ENCODE results near the gene ETFB. TPM values are rescaled to one million over a fixed set of nuclear protein-coding genes. Genes with fewer than 3 reads are reported as not detected.

Gene ETFB
- total RNA-seq, 2 experiments from 2014 or later: 115 to 130 TPM

GRCh38 chr19:51311351-51312257, 54.6 kb downstream of the ETFB start, which contains the start of gene IGLON5:
TSS of gene IGLON5 (plus strand) at chr19:51311644. CDS start at chr19:51311848, 204 bp downstream.
- H3K27me3 Mint-ChIP-seq: peaks cover 64% of the 10 kb centered on the region
- no peaks in the 10 kb centered on the region for H3K4me1 Mint-ChIP-seq
- peaks cover 17% of the 10 kb centered on the region for H3K9me3 Mint-ChIP-seq
- H3K27ac Mint-ChIP-seq: no peak within 1 kb of the TSS
- H3K36me3 Mint-ChIP-seq: no peaks in the 10 kb centered on the region
- no peak within 1 kb of the TSS for H3K4me3 Mint-ChIP-seq
- DNase-seq: no peak

GRCh38 chr19:51305479-51305878, 60.7 kb downstream of the ETFB start:
- Mint-ChIP-seq H3K4me1 (no peaks in the 10 kb centered on the region), H3K27me3 (peaks cover 60% of the 10 kb centered on the region), H3K4me3 (no peak overlapping the region), H3K27ac (no peak overlapping the region), H3K36me3 (no peaks in the 10 kb centered on the region), H3K9me3 (peaks cover 26% of the 10 kb centered on the region)
- no peak for DNase-seq

- peaks cover 10% of the 10 kb centered on the region for H3K9me3 Mint-ChIP-seq
- H3K36me3 Mint-ChIP-seq: no peaks in the 10 kb centered on the region
- no peak overlapping the region for H3K27ac Mint-ChIP-seq
- DNase-seq: no peak
- peaks cover 35% of the 10 kb centered on the region for H3K27me3 Mint-ChIP-seq
- no peak overlapping the region for H3K4me3 Mint-ChIP-seq
- H3K4me1 Mint-ChIP-seq: no peaks in the 10 kb centered on the region
Measured at GRCh38 chr19:51301266-51301665, 64.9 kb downstream of the ETFB start.

- no peaks in the 10 kb centered on the region for H3K4me1 Mint-ChIP-seq
- no peak for DNase-seq
- H3K9me3 Mint-ChIP-seq: peaks cover under 1% of the 10 kb centered on the region
- no peak overlapping the region for H3K4me3 Mint-ChIP-seq
- no peak overlapping the region for H3K27ac Mint-ChIP-seq
- H3K27me3 Mint-ChIP-seq: peaks cover 28% of the 10 kb centered on the region
- H3K36me3 Mint-ChIP-seq: no peaks in the 10 kb centered on the region
Measured at GRCh38 chr19:51297406-51297805, 68.8 kb downstream of the ETFB start.

- Mint-ChIP-seq H3K9me3 (no peaks in the 10 kb centered on the region), H3K36me3 (no peaks in the 10 kb centered on the region), H3K4me3 (no peak overlapping the region), H3K27ac (no peak overlapping the region), H3K4me1 (no peaks in the 10 kb centered on the region), H3K27me3 (peaks cover 28% of the 10 kb centered on the region)
- DNase-seq: no peak
Measured at GRCh38 chr19:51296336-51297093, 69.7 kb downstream of the ETFB start.

GRCh38 chr19:51295382-51296126, 70.6 kb downstream of the ETFB start:
- H3K36me3 Mint-ChIP-seq: no peaks in the 10 kb centered on the region
- no peaks in the 10 kb centered on the region for H3K4me1 Mint-ChIP-seq
- H3K27me3 Mint-ChIP-seq: peaks cover 28% of the 10 kb centered on the region
- no peak overlapping the region for H3K27ac Mint-ChIP-seq
- no peaks in the 10 kb centered on the region for H3K9me3 Mint-ChIP-seq
- no peak overlapping the region for H3K4me3 Mint-ChIP-seq
- DNase-seq: no peak

Other genes with a start within 250 kb of the ETFB start
- gene SIGLEC9, start 241.5 kb downstream of the ETFB start, total RNA-seq: 1 to 10 TPM; 1.3 to 1.6 TPM
- gene SIGLEC7, start 224.1 kb downstream of the ETFB start, total RNA-seq: not detected
- gene CD33, start 141.3 kb downstream of the ETFB start, total RNA-seq: under 1 TPM; 0.24 to 0.62 TPM
- not detected for gene SIGLECL1, start 115.3 kb downstream of the ETFB start, total RNA-seq
- under 1 TPM; 0.12 to 0.18 TPM for gene IGLON5, start 54.7 kb downstream of the ETFB start, total RNA-seq
- gene VSIG10L, start 24.2 kb downstream of the ETFB start, total RNA-seq: 1 to 10 TPM; 1.3 to 1.6 TPM
- gene CLDND2, start 2.6 kb upstream of the ETFB start, total RNA-seq: 1 to 10 TPM; 2.0 to 3.8 TPM
- 10 to 100 TPM; 85.3 to 91.9 TPM for gene NKG7, start 6.3 kb upstream of the ETFB start, total RNA-seq
- not detected for gene LIM2, start 21.6 kb upstream of the ETFB start, total RNA-seq
- under 1 TPM in 1 of 2 experiments, not detected in 1; 0.39 TPM for gene C19orf84, start 24.2 kb upstream of the ETFB start, total RNA-seq
- not detected for gene SIGLEC10, start 51.3 kb upstream of the ETFB start, total RNA-seq
- not detected for gene SIGLEC8, start 92.1 kb upstream of the ETFB start, total RNA-seq
- gene CEACAM18, start 112.2 kb upstream of the ETFB start, total RNA-seq: not detected
- gene SIGLEC12, start 135.4 kb upstream of the ETFB start, total RNA-seq: under 1 TPM; 0.33 to 0.76 TPM
- gene SIGLEC6, start 165.3 kb upstream of the ETFB start, total RNA-seq: not detected
- gene ZNF175, start 204.9 kb upstream of the ETFB start, total RNA-seq: 10 to 100 TPM in 1 of 2 experiments, 1 to 10 TPM in 1; 8.9 to 10.1 TPM

Measured in activated naive CD8-positive, alpha-beta T cell treated with anti-CD3 and anti-CD28 coated beads for 36 hours (primary cell).